ENCODE data around the gene FNTB.

Gene FNTB

GRCh38 chr14:65038966-65039365 is 52.3 kb downstream of the FNTB start:
- TF ChIP-seq CTCF (IDR thresholded peaks at IDR 0.05) = no peak

- TF ChIP-seq CTCF (IDR thresholded peaks at IDR 0.05) = no peak
These were observed 54.2 kb downstream of the FNTB start for GRCh38 chr14:65040666-65041433.

- TF ChIP-seq CTCF (IDR thresholded peaks at IDR 0.05) = no peak
These were observed 54.8 kb downstream of the FNTB start for GRCh38 chr14:65041434-65041915.

GRCh38 chr14:65042296-65042695 is 55.6 kb downstream of the FNTB start:
- TF ChIP-seq CTCF (IDR thresholded peaks at IDR 0.05) = no peak

- TF ChIP-seq CTCF (IDR thresholded peaks at IDR 0.05) = no peak
These were observed 56.2 kb downstream of the FNTB start for GRCh38 chr14:65042731-65043372.

GRCh38 chr14:65043893-65044595 is 57.3 kb downstream of the FNTB start:
- TF ChIP-seq CTCF (IDR thresholded peaks at IDR 0.05) = no peak

- no peak for TF ChIP-seq CTCF (IDR thresholded peaks at IDR 0.05)
These were observed 57.9 kb downstream of the FNTB start for GRCh38 chr14:65044596-65044959.

Data from LNCAP (cell line).